ENCODE results near the gene APOBEC3A. TPM values are rescaled to one million over a fixed set of nuclear protein-coding genes. Genes with fewer than 3 reads are reported as not detected.

Gene APOBEC3A
- not detected for total RNA-seq

GRCh38 chr22:38957046-38957770 is at the start of gene APOBEC3A:
APOBEC3A (plus strand) TSS chr22:38957609; CDS start chr22:38957692, 83 bp downstream.
- Histone ChIP-seq H3K27ac (no peak within 1 kb of the TSS), H3K27me3 (no peaks in the 10 kb centered on the region), H3K36me3 (no peaks in the 10 kb centered on the region), H3K4me1 (no peaks in the 10 kb centered on the region), H3K9me3 (no peaks in the 10 kb centered on the region), H3K4me3 (no peak within 1 kb of the TSS)
- no peak for DNase-seq (ENCODE audit: extremely low spot score in 2 of 2)
- intact Hi-C loops (cut with DNase I) = no loop called here
- TF ChIP-seq POLR2A (IDR thresholded peaks at IDR 0.05) (no peak), POLR2AphosphoS5 (IDR thresholded peaks at IDR 0.05; ENCODE audit: insufficient read depth in 1 of 2, low read depth in 1 of 2) (no peak), CTCF (IDR thresholded peaks at IDR 0.05) (no peak)

GRCh38 chr22:38907767-38908166 is 49.6 kb upstream of the APOBEC3A start:
- H3K36me3 ChIP-seq = no peaks in the 10 kb centered on the region
- H3K27me3 ChIP-seq = no peaks in the 10 kb centered on the region
- DNase-seq (ENCODE audit: extremely low spot score in 2 of 2) = no peak
- no peak for TF ChIP-seq CTCF (IDR thresholded peaks at IDR 0.05)
- TF ChIP-seq POLR2AphosphoS5 (IDR thresholded peaks at IDR 0.05; ENCODE audit: insufficient read depth in 1 of 2, low read depth in 1 of 2) = no peak
- no peak for TF ChIP-seq POLR2A (IDR thresholded peaks at IDR 0.05)
- no peaks in the 10 kb centered on the region for H3K4me1 ChIP-seq
- no peaks in the 10 kb centered on the region for H3K9me3 ChIP-seq
- intact Hi-C loops (cut with DNase I) = no loop called here
- no peak overlapping the region for H3K27ac ChIP-seq
- H3K4me3 ChIP-seq = no peak overlapping the region

- Histone ChIP-seq H3K4me1 (no peaks in the 10 kb centered on the region), H3K27me3 (no peaks in the 10 kb centered on the region), H3K4me3 (no peak overlapping the region), H3K36me3 (no peaks in the 10 kb centered on the region), H3K9me3 (no peaks in the 10 kb centered on the region), H3K27ac (no peak overlapping the region)
- no peak for DNase-seq (ENCODE audit: extremely low spot score in 2 of 2)
- no peak for TF ChIP-seq POLR2A (IDR thresholded peaks at IDR 0.05)
- TF ChIP-seq POLR2AphosphoS5 (IDR thresholded peaks at IDR 0.05; ENCODE audit: insufficient read depth in 1 of 2, low read depth in 1 of 2) = no peak
- no peak for TF ChIP-seq CTCF (IDR thresholded peaks at IDR 0.05)
- intact Hi-C loops (cut with DNase I) = no loop called here
Observed at GRCh38 chr22:38911434-38911833, 46.0 kb upstream of the APOBEC3A start.

- intact Hi-C loops (cut with DNase I) = loop anchor here (5.0 kb wide), 1 partner anchor 52 kb away; no protein-coding TSS in a partner anchor
- TF ChIP-seq POLR2AphosphoS5 (IDR thresholded peaks at IDR 0.05; ENCODE audit: insufficient read depth in 1 of 2, low read depth in 1 of 2) (no peak), CTCF (IDR thresholded peaks at IDR 0.05) (no peak), POLR2A (IDR thresholded peaks at IDR 0.05) (no peak)
Observed at GRCh38 chr22:38919631-38920190, 37.7 kb upstream of the APOBEC3A start.

GRCh38 chr22:38921120-38921519 is 36.3 kb upstream of the APOBEC3A start:
- no peak overlapping the region for H3K27ac ChIP-seq
- DNase-seq (ENCODE audit: extremely low spot score in 2 of 2) = no peak
- H3K4me3 ChIP-seq = no peak overlapping the region
- no peaks in the 10 kb centered on the region for H3K36me3 ChIP-seq
- intact Hi-C loops (cut with DNase I) = loop anchor here (5.0 kb wide), 1 partner anchor 54 kb away; no protein-coding TSS in a partner anchor
- H3K4me1 ChIP-seq = peaks cover 34% of the 10 kb centered on the region
- TF ChIP-seq POLR2AphosphoS5 (IDR thresholded peaks at IDR 0.05; ENCODE audit: insufficient read depth in 1 of 2, low read depth in 1 of 2) (no peak), CTCF (IDR thresholded peaks at IDR 0.05) (no peak), POLR2A (IDR thresholded peaks at IDR 0.05) (no peak)
- no peaks in the 10 kb centered on the region for H3K27me3 ChIP-seq
- H3K9me3 ChIP-seq = no peaks in the 10 kb centered on the region

More at GRCh38 chr22:38919631-38920190, 37.7 kb upstream of the APOBEC3A start:
- Histone ChIP-seq H3K36me3 (no peaks in the 10 kb centered on the region), H3K9me3 (no peaks in the 10 kb centered on the region), H3K4me3 (no peak overlapping the region), H3K27me3 (no peaks in the 10 kb centered on the region), H3K27ac (no peak overlapping the region), H3K4me1 (peaks cover 29% of the 10 kb centered on the region)
- DNase-seq (ENCODE audit: extremely low spot score in 2 of 2) = no peak

Measured in vagina (tissue), 2 donors.